HUES6 (cell line): Measurements from ENCODE around the gene FAM161A.
A peak's percentile ranks its signal among the peaks of the same experiment; 100 is the strongest.
"Not testable (repeated sequence)": the region's sequence is repeated elsewhere in the genome, so short reads cannot be mapped to it uniquely, and the experiment has no call there.

ENCODE experiments used
- H3K27ac ChIP-seq: 2 replicates; pipeline ENCODE4 v1.7.0; 2013; ENCODE audit warnings: low read depth, mild to moderate bottlenecking, low read length, inconsistent platforms
- H3K27me3 ChIP-seq: 2 replicates; pipeline ENCODE4 v1.6.1; 2013; ENCODE audit warnings: low read length; ENCODE audit not compliant: control insufficient read depth, insufficient read depth
- H3K36me3 ChIP-seq: 2 replicates; pipeline ENCODE4 v1.6.1; 2013; ENCODE audit warnings: low read length; ENCODE audit not compliant: control insufficient read depth, insufficient read depth
- H3K4me1 ChIP-seq: 2 replicates; pipeline ENCODE4 v1.6.1; 2013; ENCODE audit warnings: low read length; ENCODE audit not compliant: control insufficient read depth, insufficient read depth
- H3K4me3 ChIP-seq: 2 replicates; pipeline ENCODE4 v1.5.1; 2013; ENCODE audit warnings: low read depth, low read length
- H3K9ac ChIP-seq: one replicate; pipeline ENCODE4 v1.6.1; 2013; ENCODE audit warnings: mild to moderate bottlenecking, low read length
- H3K9me3 ChIP-seq: 2 replicates; pipeline ENCODE4 v1.6.1; 2013; ENCODE audit warnings: low read depth, low read length; ENCODE audit not compliant: control insufficient read depth, insufficient read depth

FAM161A gene

GRCh38 chr2:61802548-61802947, 51.3 kb downstream of the FAM161A start:
- Histone ChIP-seq H3K27ac (no peak overlapping the region), H3K27me3 (no peaks in the 10 kb centered on the region), H3K9me3 (peaks cover 3% of the 10 kb centered on the region), H3K36me3 (no peaks in the 10 kb centered on the region), H3K4me3 (no peak overlapping the region), H3K4me1 (no peaks in the 10 kb centered on the region; the same call in 1 of the 2 replicates), H3K9ac (no peak overlapping the region)

- Histone ChIP-seq H3K9ac (no peak overlapping the region), H3K4me1 (no peaks in the 10 kb centered on the region; the same call in 1 of the 2 replicates), H3K27me3 (no peaks in the 10 kb centered on the region; the same call in 1 of the 2 replicates), H3K9me3 (peaks cover 3% of the 10 kb centered on the region), H3K36me3 (no peaks in the 10 kb centered on the region), H3K4me3 (no peak overlapping the region), H3K27ac (no peak overlapping the region)
These were observed 54.8 kb downstream of the FAM161A start for GRCh38 chr2:61799099-61799498.

GRCh38 chr2:61797446-61797845, 56.4 kb downstream of the FAM161A start:
- H3K9me3 ChIP-seq, H3K27me3 ChIP-seq, H3K9ac ChIP-seq, H3K27ac ChIP-seq, H3K4me1 ChIP-seq, H3K36me3 ChIP-seq, H3K4me3 ChIP-seq: not testable (repeated sequence)

- H3K36me3 ChIP-seq = no peaks in the 10 kb centered on the region
- no peak overlapping the region for H3K27ac ChIP-seq
- no peaks in the 10 kb centered on the region; the same call in 1 of the 2 replicates for H3K4me1 ChIP-seq
- H3K9ac ChIP-seq = no peak overlapping the region
- no peak overlapping the region for H3K4me3 ChIP-seq
- H3K27me3 ChIP-seq = peaks cover 7% of the 10 kb centered on the region; the same call in 1 of the 2 replicates
- H3K9me3 ChIP-seq = peaks cover 3% of the 10 kb centered on the region
These were observed 58.5 kb downstream of the FAM161A start for GRCh38 chr2:61795408-61795807.

GRCh38 chr2:61793389-61793836, 60.4 kb downstream of the FAM161A start:
- no peaks in the 10 kb centered on the region for H3K9me3 ChIP-seq

GRCh38 chr2:61792355-61792890, 61.4 kb downstream of the FAM161A start:
- no peak overlapping the region for H3K27ac ChIP-seq
- no peak overlapping the region for H3K9ac ChIP-seq
- H3K4me1 ChIP-seq = no peaks in the 10 kb centered on the region
- no peaks in the 10 kb centered on the region for H3K36me3 ChIP-seq
- peaks cover 7% of the 10 kb centered on the region; the same call in 1 of the 2 replicates for H3K27me3 ChIP-seq
- H3K4me3 ChIP-seq = no peak overlapping the region
- H3K9me3 ChIP-seq = no peaks in the 10 kb centered on the region

More at GRCh38 chr2:61793389-61793836, 60.4 kb downstream of the FAM161A start:
- Histone ChIP-seq H3K4me3 (peak overlapping the region; percentile 77), H3K27ac (no peak overlapping the region), H3K9ac (peak overlapping the region; percentile 41), H3K4me1 (no peaks in the 10 kb centered on the region), H3K36me3 (no peaks in the 10 kb centered on the region), H3K27me3 (peaks cover 7% of the 10 kb centered on the region; the same call in 1 of the 2 replicates)

- H3K27ac ChIP-seq = no peak overlapping the region
- H3K36me3 ChIP-seq = no peaks in the 10 kb centered on the region
- H3K4me1 ChIP-seq = no peaks in the 10 kb centered on the region
- H3K9ac ChIP-seq = no peak overlapping the region
- peaks cover 7% of the 10 kb centered on the region; the same call in 1 of the 2 replicates for H3K27me3 ChIP-seq
- no peaks in the 10 kb centered on the region for H3K9me3 ChIP-seq
- no peak overlapping the region for H3K4me3 ChIP-seq
These were observed 63.9 kb downstream of the FAM161A start for GRCh38 chr2:61789807-61790602.

GRCh38 chr2:61787941-61788563, 65.8 kb downstream of the FAM161A start:
- Histone ChIP-seq H3K4me1 (no peaks in the 10 kb centered on the region), H3K36me3 (no peaks in the 10 kb centered on the region), H3K27ac (no peak overlapping the region), H3K9me3 (no peaks in the 10 kb centered on the region), H3K27me3 (no peaks in the 10 kb centered on the region; the same call in 1 of the 2 replicates), H3K4me3 (no peak overlapping the region), H3K9ac (no peak overlapping the region)

GRCh38 chr2:61786876-61787275, 67.0 kb downstream of the FAM161A start:
- no peaks in the 10 kb centered on the region for H3K9me3 ChIP-seq
- H3K27ac ChIP-seq = no peak overlapping the region
- H3K4me3 ChIP-seq = no peak overlapping the region
- H3K4me1 ChIP-seq = no peaks in the 10 kb centered on the region
- no peaks in the 10 kb centered on the region for H3K36me3 ChIP-seq
- no peaks in the 10 kb centered on the region for H3K27me3 ChIP-seq
- no peak overlapping the region for H3K9ac ChIP-seq

GRCh38 chr2:61785583-61785982, 68.3 kb downstream of the FAM161A start:
- Histone ChIP-seq H3K27me3 (no peaks in the 10 kb centered on the region), H3K27ac (no peak overlapping the region), H3K9me3 (no peaks in the 10 kb centered on the region), H3K4me3 (no peak overlapping the region), H3K9ac (no peak overlapping the region), H3K4me1 (no peaks in the 10 kb centered on the region), H3K36me3 (no peaks in the 10 kb centered on the region)

- Histone ChIP-seq H3K36me3 (no peaks in the 10 kb centered on the region), H3K27ac (no peak overlapping the region), H3K4me1 (no peaks in the 10 kb centered on the region), H3K4me3 (no peak overlapping the region), H3K9ac (no peak overlapping the region), H3K27me3 (no peaks in the 10 kb centered on the region), H3K9me3 (no peaks in the 10 kb centered on the region)
These were observed 69.2 kb downstream of the FAM161A start for GRCh38 chr2:61784643-61785042.
